ENCODE data around the gene OSTM1. TPM values are rescaled to one million over a fixed set of nuclear protein-coding genes. Genes with fewer than 3 reads are reported as not detected.
"Not testable (repeated sequence)": the region's sequence is repeated elsewhere in the genome, so short reads cannot be mapped to it uniquely, and the experiment has no call there.

OSTM1 gene
- polyA plus RNA-seq, 1 donor from 2014 or later, result 54.7 TPM

- Histone ChIP-seq H4K20me1 (ENCODE audit: insufficient read depth) (no peaks in the 10 kb centered on the region), H3K9me2 (ENCODE audit: insufficient read depth, low read length) (no peaks in the 10 kb centered on the region), H3K27me3 (ENCODE audit: insufficient read depth, low read depth, low read length) (no peaks in the 10 kb centered on the region), H3K4me2 (ENCODE audit: low read length) (no peak overlapping the region), H3K4me3 (ENCODE audit: low read length) (no peak overlapping the region), H3K9me3 (ENCODE audit: low read length) (no peaks in the 10 kb centered on the region), H3K36me3 (ENCODE audit: insufficient read depth, low read length) (no peaks in the 10 kb centered on the region), H3K27ac (ENCODE audit: low read length) (no peak overlapping the region), H2AFZ (ENCODE audit: low read depth, low read length) (no peak overlapping the region), H3K79me2 (replicated peaks; ENCODE audit: insufficient read depth, low read length) (no peaks in the 10 kb centered on the region), H3F3A (ENCODE audit: insufficient read depth, low read length, poor library complexity, severe bottlenecking) (no peaks in the 10 kb centered on the region), H3K9ac (ENCODE audit: low read length) (no peak overlapping the region)
- no peak for TF ChIP-seq RAD21 (conservative IDR thresholded peaks at IDR 0.05)
- no peak for TF ChIP-seq CTCF (IDR thresholded peaks at IDR 0.05; ENCODE audit: poor library complexity, severe bottlenecking)
Observed at GRCh38 chr6:108027056-108027455, 47.5 kb downstream of the OSTM1 start.

- H3K9me3 ChIP-seq (ENCODE audit: low read length), result no peaks in the 10 kb centered on the region
- no peaks in the 10 kb centered on the region for H3K79me2 ChIP-seq (replicated peaks; ENCODE audit: insufficient read depth, low read length)
- H3K9ac ChIP-seq (ENCODE audit: low read length), result no peak overlapping the region
- H3K27me3 ChIP-seq (ENCODE audit: insufficient read depth, low read depth, low read length), result no peaks in the 10 kb centered on the region
- no peak overlapping the region for H2AFZ ChIP-seq (ENCODE audit: low read depth, low read length)
- no peaks in the 10 kb centered on the region for H3K9me2 ChIP-seq (ENCODE audit: insufficient read depth, low read length)
- H3K4me3 ChIP-seq (ENCODE audit: low read length), result no peak overlapping the region
- H4K20me1 ChIP-seq (ENCODE audit: insufficient read depth), result no peaks in the 10 kb centered on the region
- H3K27ac ChIP-seq (ENCODE audit: low read length), result no peak overlapping the region
- no peaks in the 10 kb centered on the region for H3F3A ChIP-seq (ENCODE audit: insufficient read depth, low read length, poor library complexity, severe bottlenecking)
- H3K4me2 ChIP-seq (ENCODE audit: low read length), result no peak overlapping the region
- no peaks in the 10 kb centered on the region for H3K36me3 ChIP-seq (ENCODE audit: insufficient read depth, low read length)
- no peak for TF ChIP-seq EP300 (conservative IDR thresholded peaks at IDR 0.05; ENCODE audit: poor library complexity, severe bottlenecking)
- TF ChIP-seq RAD21 (conservative IDR thresholded peaks at IDR 0.05), result no peak
- no peak for TF ChIP-seq CTCF (IDR thresholded peaks at IDR 0.05; ENCODE audit: poor library complexity, severe bottlenecking)
- TF ChIP-seq MXI1 (conservative IDR thresholded peaks at IDR 0.05; ENCODE audit: poor library complexity, severe bottlenecking), result no peak
Observed at GRCh38 chr6:108024427-108025073, 50.0 kb downstream of the OSTM1 start.

- Histone ChIP-seq H3K9me3 (ENCODE audit: low read length) (no peaks in the 10 kb centered on the region), H3F3A (ENCODE audit: insufficient read depth, low read length, poor library complexity, severe bottlenecking) (no peaks in the 10 kb centered on the region), H3K9me2 (ENCODE audit: insufficient read depth, low read length) (no peaks in the 10 kb centered on the region), H3K9ac (ENCODE audit: low read length) (no peak overlapping the region), H4K20me1 (ENCODE audit: insufficient read depth) (no peaks in the 10 kb centered on the region), H3K27me3 (ENCODE audit: insufficient read depth, low read depth, low read length) (no peaks in the 10 kb centered on the region), H3K4me2 (ENCODE audit: low read length) (no peak overlapping the region), H3K27ac (ENCODE audit: low read length) (no peak overlapping the region), H3K79me2 (replicated peaks; ENCODE audit: insufficient read depth, low read length) (no peaks in the 10 kb centered on the region), H2AFZ (ENCODE audit: low read depth, low read length) (no peak overlapping the region), H3K36me3 (ENCODE audit: insufficient read depth, low read length) (no peaks in the 10 kb centered on the region), H3K4me3 (ENCODE audit: low read length) (no peak overlapping the region)
- TF ChIP-seq REST (IDR thresholded peaks at IDR 0.05; ENCODE audit: borderline replicate concordance) (no peak), EZH2 (IDR thresholded peaks at IDR 0.05; ENCODE audit: borderline replicate concordance, insufficient read depth, low read length, poor library complexity, severe bottlenecking) (no peak), SMC3 (conservative IDR thresholded peaks at IDR 0.05; ENCODE audit: poor library complexity) (no peak), POLR2AphosphoS5 (IDR thresholded peaks at IDR 0.05) (no peak)
Observed at GRCh38 chr6:108020472-108021116, 53.9 kb downstream of the OSTM1 start.

- not testable (repeated sequence) for H3K9me2 ChIP-seq (ENCODE audit: insufficient read depth, low read length); H3K27me3 ChIP-seq (ENCODE audit: insufficient read depth, low read depth, low read length); H3K4me2 ChIP-seq (ENCODE audit: low read length); H3K9ac ChIP-seq (ENCODE audit: low read length); H3K9me3 ChIP-seq (ENCODE audit: low read length); H3K27ac ChIP-seq (ENCODE audit: low read length); H3K36me3 ChIP-seq (ENCODE audit: insufficient read depth, low read length); H3K79me2 ChIP-seq (replicated peaks; ENCODE audit: insufficient read depth, low read length); H4K20me1 ChIP-seq (ENCODE audit: insufficient read depth); H3K4me3 ChIP-seq (ENCODE audit: low read length); H3F3A ChIP-seq (ENCODE audit: insufficient read depth, low read length, poor library complexity, severe bottlenecking); H2AFZ ChIP-seq (ENCODE audit: low read depth, low read length)
Observed at GRCh38 chr6:108016283-108016682, 58.3 kb downstream of the OSTM1 start.

Data from neural cell (in vitro differentiated cells).